ENCODE results near the gene TC2N.
"Not testable (repeated sequence)": the region's sequence is repeated elsewhere in the genome, so short reads cannot be mapped to it uniquely, and the experiment has no call there.

Gene TC2N

GRCh38 chr14:91889477-91890211 is 22.3 kb upstream of the TC2N start:
- in situ Hi-C loops (cut with MboI; ENCODE audit: low sequenced_read_pairs): no loop called here

- in situ Hi-C loops (cut with MboI; ENCODE audit: low sequenced_read_pairs): no loop called here
Measured at GRCh38 chr14:91888641-91889476, 21.5 kb upstream of the TC2N start.

- in situ Hi-C loops (cut with MboI; ENCODE audit: low sequenced_read_pairs): no loop called here
Measured at GRCh38 chr14:91886961-91887360, 19.6 kb upstream of the TC2N start.

- in situ Hi-C loops (cut with MboI; ENCODE audit: low sequenced_read_pairs): no loop called here
Measured at GRCh38 chr14:91885839-91886238, 18.5 kb upstream of the TC2N start.

- in situ Hi-C loops (cut with MboI; ENCODE audit: low sequenced_read_pairs): no loop called here
Measured at GRCh38 chr14:91885113-91885712, 17.9 kb upstream of the TC2N start.

- in situ Hi-C loops (cut with MboI; ENCODE audit: low sequenced_read_pairs): no loop called here
Measured at GRCh38 chr14:91884664-91885063, 17.3 kb upstream of the TC2N start.

GRCh38 chr14:91883753-91884152 is 16.4 kb upstream of the TC2N start:
- in situ Hi-C loops (cut with MboI; ENCODE audit: low sequenced_read_pairs): no loop called here

- in situ Hi-C loops (cut with MboI; ENCODE audit: low sequenced_read_pairs): no loop called here
Measured at GRCh38 chr14:91882776-91883175, 15.4 kb upstream of the TC2N start.

GRCh38 chr14:91882369-91882768 is 15.0 kb upstream of the TC2N start:
- in situ Hi-C loops (cut with MboI; ENCODE audit: low sequenced_read_pairs): no loop called here

GRCh38 chr14:91879196-91879595 is 11.9 kb upstream of the TC2N start:
- in situ Hi-C loops (cut with MboI; ENCODE audit: low sequenced_read_pairs): no loop called here

GRCh38 chr14:91878274-91878673 is 10.9 kb upstream of the TC2N start:
- in situ Hi-C loops (cut with MboI; ENCODE audit: low sequenced_read_pairs): no loop called here

GRCh38 chr14:91877376-91877915 is 10.1 kb upstream of the TC2N start:
- in situ Hi-C loops (cut with MboI; ENCODE audit: low sequenced_read_pairs): no loop called here

- in situ Hi-C loops (cut with MboI; ENCODE audit: low sequenced_read_pairs): no loop called here
Measured at GRCh38 chr14:91876492-91876891, 9.2 kb upstream of the TC2N start.

- in situ Hi-C loops (cut with MboI; ENCODE audit: low sequenced_read_pairs): no loop called here
Measured at GRCh38 chr14:91875525-91876286, 8.4 kb upstream of the TC2N start.

GRCh38 chr14:91873471-91874415 is 6.4 kb upstream of the TC2N start:
- in situ Hi-C loops (cut with MboI; ENCODE audit: low sequenced_read_pairs): no loop called here

- in situ Hi-C loops (cut with MboI; ENCODE audit: low sequenced_read_pairs): no loop called here
Measured at GRCh38 chr14:91872517-91873470, 5.5 kb upstream of the TC2N start.

- in situ Hi-C loops (cut with MboI; ENCODE audit: low sequenced_read_pairs): no loop called here
Measured at GRCh38 chr14:91872011-91872501, 4.7 kb upstream of the TC2N start.

GRCh38 chr14:91871401-91871800 is 4.1 kb upstream of the TC2N start:
- in situ Hi-C loops (cut with MboI; ENCODE audit: low sequenced_read_pairs): not testable (repeated sequence)

Data from HL-60/S4 treated with retinoic acid at 250 ng/mL for 4 days and 3 days (cell line).